Loucy (cell line): ENCODE results near the gene SHLD1.

ENCODE experiments used
- H2AFZ ChIP-seq: fragments of 200-600 bp; sonication (generic); 2 replicates; pipeline ENCODE4 v1.6.0; 2016; ENCODE audit warnings: antibody characterized with exemption, mild to moderate bottlenecking, low read length, moderate library complexity
- H3F3A ChIP-seq: fragments of 200-600 bp; 2 replicates; pipeline ENCODE4 v1.6.0; 2016; ENCODE audit warnings: antibody characterized with exemption, low read depth, mild to moderate bottlenecking
- H3K27me3 ChIP-seq: fragments of 200-600 bp; sonication (generic); 2 replicates; pipeline ENCODE4 v1.6.1; 2014; ENCODE audit warnings: low read length, mild to moderate bottlenecking; ENCODE audit not compliant: insufficient read depth, poor library complexity, severe bottlenecking
- H3K36me3 ChIP-seq: fragments of 200-600 bp; sonication (generic); 2 replicates; pipeline ENCODE4 v1.6.1; 2016; ENCODE audit warnings: low read length; ENCODE audit not compliant: insufficient read depth
- H3K4me1 ChIP-seq: fragments of 200-600 bp; sonication (generic); 2 replicates; pipeline ENCODE4 v1.5.1; 2014; ENCODE audit warnings: low read length, mild to moderate bottlenecking; ENCODE audit not compliant: insufficient read depth, poor library complexity, severe bottlenecking
- H3K4me2 ChIP-seq: fragments of 200-600 bp; sonication (generic); 2 replicates; pipeline ENCODE4 v1.6.0; 2014; ENCODE audit warnings: antibody characterized with exemption, low read length, low read depth, mild to moderate bottlenecking; ENCODE audit not compliant: poor library complexity, severe bottlenecking
- H3K4me3 ChIP-seq: fragments of 200-600 bp; sonication (generic); 2 replicates; pipeline ENCODE4 v1.5.1; 2014; ENCODE audit warnings: low read length, mild to moderate bottlenecking, mixed read lengths; ENCODE audit not compliant: poor library complexity, severe bottlenecking
- H3K79me2 ChIP-seq: fragments of 200-600 bp; sonication (generic); 2 replicates; pipeline ENCODE4 v1.6.1; 2014; ENCODE audit warnings: low read length; ENCODE audit not compliant: insufficient read depth
- H3K9ac ChIP-seq: fragments of 200-600 bp; sonication (generic); 2 replicates; pipeline ENCODE4 v1.6.0; 2014; ENCODE audit warnings: mild to moderate bottlenecking, low read depth, low read length, moderate library complexity; ENCODE audit not compliant: poor library complexity, severe bottlenecking
- H3K9me2 ChIP-seq: fragments of 200-600 bp; sonication (generic); replicated peaks from 2 replicates; pipeline ENCODE4 v1.6.1; 2016; ENCODE audit warnings: low read depth, low read length, mixed read lengths
- H3K9me3 ChIP-seq: fragments of 200-600 bp; sonication (generic); 2 replicates; pipeline ENCODE4 v1.6.1; 2014; ENCODE audit warnings: mild to moderate bottlenecking, antibody characterized with exemption, low read length, low read depth; ENCODE audit not compliant: insufficient read depth
- H4K20me1 ChIP-seq: fragments of 200-600 bp; sonication (generic); 2 replicates; pipeline ENCODE4 v1.6.0; 2014; ENCODE audit warnings: antibody characterized with exemption, low read length, mild to moderate bottlenecking; ENCODE audit not compliant: insufficient read depth, poor library complexity, severe bottlenecking
- EZH2phosphoT487 ChIP-seq: fragments of 200-600 bp; IDR thresholded peaks from 2 replicates; pipeline ENCODE4 v1.6.1; 2018; ENCODE audit warnings: antibody characterized with exemption, mild to moderate bottlenecking, moderate library complexity, borderline replicate concordance
- TF ChIP-seq, protein P1 (sequence below): fragments of 200-600 bp; sonication (generic); conservative IDR thresholded peaks from 2 replicates; pipeline ENCODE4 v1.5.1; 2014; ENCODE audit warnings: mild to moderate bottlenecking, antibody characterized with exemption, low read length

The SHLD1 gene

DNA sequence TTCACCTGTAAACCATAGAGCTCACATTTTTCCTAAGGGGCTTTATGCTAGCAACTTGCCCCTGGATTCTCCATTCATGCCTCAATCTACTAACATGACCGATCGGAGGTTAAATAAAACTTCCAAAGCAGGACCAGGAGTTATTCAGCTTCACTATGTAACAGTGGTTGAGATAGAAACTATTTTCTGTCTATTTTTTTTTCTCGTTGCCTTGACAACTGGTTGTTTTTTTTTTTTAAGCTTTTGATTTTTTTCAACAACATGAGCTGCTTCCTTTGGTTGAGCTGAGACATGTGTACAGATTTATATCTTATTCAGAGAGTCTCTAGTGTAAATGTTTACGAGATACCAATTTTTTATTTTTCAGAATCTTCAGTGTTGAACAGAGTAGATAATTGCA is 85.7 kb downstream of the SHLD1 start:
- Histone ChIP-seq H2AFZ (no peak overlapping the region), H3K79me2 (no peaks in the 10 kb centered on the region), H3K9me3 (no peaks in the 10 kb centered on the region), H3K4me1 (no peaks in the 10 kb centered on the region), H3K4me3 (no peak overlapping the region), H3K36me3 (no peaks in the 10 kb centered on the region), H3K9ac (no peak overlapping the region), H3K9me2 (no peaks in the 10 kb centered on the region), H3F3A (no peaks in the 10 kb centered on the region), H3K27me3 (no peaks in the 10 kb centered on the region), H3K4me2 (no peak overlapping the region), H4K20me1 (no peaks in the 10 kb centered on the region)
- TF ChIP-seq, protein P1, sequence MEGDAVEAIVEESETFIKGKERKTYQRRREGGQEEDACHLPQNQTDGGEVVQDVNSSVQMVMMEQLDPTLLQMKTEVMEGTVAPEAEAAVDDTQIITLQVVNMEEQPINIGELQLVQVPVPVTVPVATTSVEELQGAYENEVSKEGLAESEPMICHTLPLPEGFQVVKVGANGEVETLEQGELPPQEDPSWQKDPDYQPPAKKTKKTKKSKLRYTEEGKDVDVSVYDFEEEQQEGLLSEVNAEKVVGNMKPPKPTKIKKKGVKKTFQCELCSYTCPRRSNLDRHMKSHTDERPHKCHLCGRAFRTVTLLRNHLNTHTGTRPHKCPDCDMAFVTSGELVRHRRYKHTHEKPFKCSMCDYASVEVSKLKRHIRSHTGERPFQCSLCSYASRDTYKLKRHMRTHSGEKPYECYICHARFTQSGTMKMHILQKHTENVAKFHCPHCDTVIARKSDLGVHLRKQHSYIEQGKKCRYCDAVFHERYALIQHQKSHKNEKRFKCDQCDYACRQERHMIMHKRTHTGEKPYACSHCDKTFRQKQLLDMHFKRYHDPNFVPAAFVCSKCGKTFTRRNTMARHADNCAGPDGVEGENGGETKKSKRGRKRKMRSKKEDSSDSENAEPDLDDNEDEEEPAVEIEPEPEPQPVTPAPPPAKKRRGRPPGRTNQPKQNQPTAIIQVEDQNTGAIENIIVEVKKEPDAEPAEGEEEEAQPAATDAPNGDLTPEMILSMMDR: no peak
- no peak for TF ChIP-seq EZH2phosphoT487

DNA sequence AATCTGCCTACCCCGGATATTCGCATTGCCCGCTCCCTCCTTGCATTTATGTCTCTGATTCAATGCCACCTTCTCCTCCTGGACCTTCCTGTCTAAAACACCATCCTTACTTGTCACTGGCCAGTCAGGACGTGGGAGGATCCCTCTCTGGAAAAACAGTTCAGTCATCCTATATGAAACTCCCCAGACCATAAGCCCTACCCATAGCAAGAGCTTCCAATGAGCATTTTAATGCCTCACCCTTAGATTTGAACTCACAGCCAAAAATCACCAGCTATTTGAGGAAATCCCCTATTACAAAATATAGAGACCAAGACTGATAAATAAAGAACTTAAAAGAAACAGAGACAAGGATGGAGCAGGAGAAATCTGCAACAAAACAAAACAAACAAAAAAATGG is 86.4 kb downstream of the SHLD1 start:
- H3K4me2 ChIP-seq: no peak overlapping the region
- H3K9me2 ChIP-seq: no peaks in the 10 kb centered on the region
- no peaks in the 10 kb centered on the region for H3K36me3 ChIP-seq
- no peaks in the 10 kb centered on the region for H3K9me3 ChIP-seq
- no peak overlapping the region for H3K4me3 ChIP-seq
- no peaks in the 10 kb centered on the region for H3K79me2 ChIP-seq
- H4K20me1 ChIP-seq: no peaks in the 10 kb centered on the region
- H3K9ac ChIP-seq: no peak overlapping the region
- H2AFZ ChIP-seq: no peak overlapping the region
- H3K27me3 ChIP-seq: no peaks in the 10 kb centered on the region
- TF ChIP-seq, protein P1: no peak
- no peak for TF ChIP-seq EZH2phosphoT487
- no peaks in the 10 kb centered on the region for H3F3A ChIP-seq
- H3K4me1 ChIP-seq: no peaks in the 10 kb centered on the region

DNA sequence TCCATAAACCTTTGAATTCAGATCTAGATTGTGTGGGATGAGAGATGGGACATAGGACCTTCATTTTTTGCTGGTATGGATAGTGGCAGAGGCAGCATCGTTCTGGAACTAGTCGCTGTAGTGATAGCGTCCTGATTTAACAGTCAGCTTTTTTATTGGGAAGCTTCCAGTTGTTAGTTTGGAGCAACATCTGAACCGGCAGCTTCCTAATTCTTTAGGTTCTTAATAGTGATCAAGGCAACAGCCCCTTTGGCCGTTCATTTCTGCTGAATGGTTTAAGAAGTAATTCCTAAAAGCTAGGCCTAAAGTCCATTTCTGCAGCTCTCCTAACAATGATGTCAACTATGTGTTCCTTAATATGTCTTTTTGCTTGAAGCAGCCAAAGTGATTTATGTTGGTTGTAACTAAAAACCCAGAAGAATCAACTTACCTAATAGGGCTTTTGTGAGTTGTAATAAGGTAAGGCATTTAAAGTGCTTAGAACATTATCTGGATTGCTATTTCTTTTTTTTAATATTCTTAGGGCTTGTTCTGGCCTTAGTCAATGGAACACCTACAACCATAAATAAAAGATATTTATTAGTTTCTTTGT is 90.3 kb downstream of the SHLD1 start:
- no peaks in the 10 kb centered on the region for H3K27me3 ChIP-seq

More for the DNA sequence above, 90.3 kb downstream of the SHLD1 start:
- Histone ChIP-seq H3K9ac (no peak overlapping the region), H3K9me2 (no peaks in the 10 kb centered on the region), H2AFZ (no peak overlapping the region), H3K9me3 (no peaks in the 10 kb centered on the region), H3K4me1 (peaks cover 8% of the 10 kb centered on the region), H3F3A (no peaks in the 10 kb centered on the region), H4K20me1 (no peaks in the 10 kb centered on the region), H3K36me3 (no peaks in the 10 kb centered on the region), H3K4me2 (no peak overlapping the region), H3K4me3 (no peak overlapping the region), H3K79me2 (no peaks in the 10 kb centered on the region)
- TF ChIP-seq, protein P1: no peak
- TF ChIP-seq EZH2phosphoT487: no peak
